ENCODE data around the gene IFIT5. TPM values are rescaled to one million over a fixed set of nuclear protein-coding genes. Genes with fewer than 3 reads are reported as not detected.
"Not testable (repeated sequence)": the region's sequence is repeated elsewhere in the genome, so short reads cannot be mapped to it uniquely, and the experiment has no call there.

Gene IFIT5
- total and polyA plus RNA-seq, 2 donors: 12.3 to 34.9 TPM

GRCh38 chr10:89388806-89389205 is 25.6 kb upstream of the IFIT5 start:
- H3K27ac ChIP-seq (ENCODE audit: low read depth): no peak overlapping the region
- no peak for DNase-seq (ENCODE audit: extremely low spot score)
- WGBS: 58% methylated on average over 2 of the region's 2 CpGs
- no peak overlapping the region for H3K4me3 ChIP-seq (ENCODE audit: low read depth, low read length)
- no peaks in the 10 kb centered on the region for H3K36me3 ChIP-seq (ENCODE audit: insufficient read depth)
- no peaks in the 10 kb centered on the region for H3K4me1 ChIP-seq (ENCODE audit: insufficient read depth)

- Histone ChIP-seq H3K4me1 (ENCODE audit: insufficient read depth) (no peaks in the 10 kb centered on the region), H3K36me3 (ENCODE audit: insufficient read depth) (no peaks in the 10 kb centered on the region), H3K4me3 (ENCODE audit: low read depth, low read length) (no peak overlapping the region), H3K27ac (ENCODE audit: low read depth) (no peak overlapping the region)
- no peak for DNase-seq (ENCODE audit: extremely low spot score)
- WGBS: 91% methylated on average over 1 of the region's 1 CpG
Measured at GRCh38 chr10:89389254-89389653, 25.1 kb upstream of the IFIT5 start.

DNA sequence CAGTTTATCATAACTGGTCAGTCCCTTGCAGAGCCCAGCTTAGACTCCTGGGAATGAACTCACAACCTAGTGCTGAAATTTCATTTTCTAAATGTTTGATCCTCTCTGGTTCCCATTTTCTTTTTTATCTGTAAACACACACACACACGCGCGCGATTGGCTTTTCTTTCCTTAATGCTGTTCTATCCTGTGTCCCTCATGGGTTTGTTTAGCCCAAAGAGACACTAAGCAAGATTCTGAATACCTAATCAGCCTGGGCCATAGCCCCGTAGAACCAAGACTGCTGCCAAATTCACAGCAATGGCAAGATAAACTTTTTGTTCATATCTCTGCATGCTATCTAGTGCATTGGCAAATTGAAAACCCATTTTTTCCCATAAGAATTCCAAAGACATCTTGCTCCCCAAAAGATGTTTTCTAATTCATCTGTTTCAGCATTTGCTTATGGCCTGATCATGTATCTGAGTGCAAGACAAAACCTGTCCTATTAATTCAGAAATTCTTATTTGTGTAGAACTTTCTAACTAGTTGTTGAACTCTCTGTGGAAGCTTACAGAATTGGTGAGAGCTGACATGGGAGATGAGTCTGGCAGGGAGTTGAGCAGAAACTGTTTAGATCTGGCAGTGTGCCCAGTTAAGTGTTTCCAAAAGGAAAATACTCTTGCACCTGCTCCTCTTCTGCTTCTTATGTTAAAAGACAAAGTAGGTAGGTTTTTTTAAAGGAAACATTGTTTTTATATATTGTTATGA is 23.7 kb upstream of the IFIT5 start:
- Histone ChIP-seq H3K36me3 (ENCODE audit: insufficient read depth) (no peaks in the 10 kb centered on the region), H3K4me3 (ENCODE audit: low read depth, low read length) (no peak overlapping the region), H3K4me1 (ENCODE audit: insufficient read depth) (no peaks in the 10 kb centered on the region), H3K27ac (ENCODE audit: low read depth) (no peak overlapping the region)
- WGBS: 63% methylated on average over 5 of the region's 5 CpGs
- no peak for DNase-seq (ENCODE audit: extremely low spot score)

DNA sequence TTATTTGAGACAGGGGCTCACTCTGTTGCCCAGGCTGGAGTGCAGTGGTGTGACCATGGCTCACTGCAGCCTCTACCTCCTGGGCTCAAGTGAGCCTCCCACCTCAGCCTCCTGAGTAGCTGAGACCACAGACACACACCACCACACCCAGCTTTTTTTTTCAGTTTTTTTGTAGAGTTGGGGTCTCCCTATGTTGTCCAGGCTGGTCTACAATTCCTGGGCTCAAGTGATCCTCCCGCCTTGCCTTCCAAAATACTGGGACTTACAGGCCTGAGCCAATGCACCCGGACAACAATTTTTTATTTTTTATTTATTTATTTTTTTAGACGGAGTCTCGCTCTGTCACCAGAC is 23.2 kb upstream of the IFIT5 start:
- 98% methylated on average over 4 of the region's 4 CpGs for WGBS
- not testable (repeated sequence) for DNase-seq (ENCODE audit: extremely low spot score); H3K36me3 ChIP-seq (ENCODE audit: insufficient read depth); H3K4me3 ChIP-seq (ENCODE audit: low read depth, low read length); H3K4me1 ChIP-seq (ENCODE audit: insufficient read depth); H3K27ac ChIP-seq (ENCODE audit: low read depth)

GRCh38 chr10:89391907-89392756 is 22.2 kb upstream of the IFIT5 start, which contains the start of gene IFIT1:
Gene IFIT1, plus strand, starts transcription at chr10:89392623. Its CDS starts 90 bp downstream, at chr10:89392713.
- WGBS: 4% methylated on average over 8 of the region's 8 CpGs
- Histone ChIP-seq H3K36me3 (ENCODE audit: insufficient read depth) (no peaks in the 10 kb centered on the region), H3K4me1 (ENCODE audit: insufficient read depth) (no peaks in the 10 kb centered on the region), H3K27ac (ENCODE audit: low read depth) (peak within 1 kb of the TSS; percentile 23), H3K4me3 (ENCODE audit: low read depth, low read length) (peak within 1 kb of the TSS; percentile 55)
- DNase-seq (ENCODE audit: extremely low spot score): peak; percentile 80

GRCh38 chr10:89392974-89393373 is 21.4 kb upstream of the IFIT5 start:
- 5% methylated on average over 2 of the region's 2 CpGs for WGBS
- no peak for DNase-seq (ENCODE audit: extremely low spot score)
- Histone ChIP-seq H3K4me1 (ENCODE audit: insufficient read depth) (no peaks in the 10 kb centered on the region), H3K4me3 (ENCODE audit: low read depth, low read length) (peak overlapping the region; percentile 55), H3K36me3 (ENCODE audit: insufficient read depth) (no peaks in the 10 kb centered on the region), H3K27ac (ENCODE audit: low read depth) (no peak overlapping the region)

GRCh38 chr10:89393898-89394297 is 20.5 kb upstream of the IFIT5 start:
- Histone ChIP-seq H3K36me3 (ENCODE audit: insufficient read depth) (no peaks in the 10 kb centered on the region), H3K4me1 (ENCODE audit: insufficient read depth) (no peaks in the 10 kb centered on the region), H3K27ac (ENCODE audit: low read depth) (no peak overlapping the region), H3K4me3 (ENCODE audit: low read depth, low read length) (no peak overlapping the region)
- DNase-seq (ENCODE audit: extremely low spot score): no peak
- WGBS: 54% methylated on average over 3 of the region's 3 CpGs

DNA sequence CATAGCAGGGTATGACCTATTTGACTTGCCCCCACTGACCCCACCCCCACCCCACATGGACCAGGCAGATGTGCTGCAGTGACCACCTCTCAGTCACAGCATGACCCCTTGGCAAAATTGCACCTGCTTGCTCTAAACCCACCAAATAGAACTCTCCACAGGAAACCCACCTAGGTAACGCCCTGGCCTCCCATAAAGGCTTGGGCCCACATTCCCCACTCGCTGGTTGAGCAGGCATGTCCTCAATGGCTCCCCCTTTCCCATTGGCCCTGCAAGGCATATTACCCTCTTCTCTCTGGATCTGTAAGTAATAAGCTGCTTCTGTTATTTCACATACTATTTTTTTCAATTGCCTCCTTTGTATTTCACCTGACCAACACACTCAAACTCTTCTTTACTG is 19.2 kb upstream of the IFIT5 start:
- Histone ChIP-seq H3K27ac (ENCODE audit: low read depth) (no peak overlapping the region), H3K4me1 (ENCODE audit: insufficient read depth) (no peaks in the 10 kb centered on the region), H3K36me3 (ENCODE audit: insufficient read depth) (no peaks in the 10 kb centered on the region), H3K4me3 (ENCODE audit: low read depth, low read length) (no peak overlapping the region)
- 95% methylated on average over 2 of the region's 2 CpGs for WGBS
- DNase-seq (ENCODE audit: extremely low spot score): no peak

DNA sequence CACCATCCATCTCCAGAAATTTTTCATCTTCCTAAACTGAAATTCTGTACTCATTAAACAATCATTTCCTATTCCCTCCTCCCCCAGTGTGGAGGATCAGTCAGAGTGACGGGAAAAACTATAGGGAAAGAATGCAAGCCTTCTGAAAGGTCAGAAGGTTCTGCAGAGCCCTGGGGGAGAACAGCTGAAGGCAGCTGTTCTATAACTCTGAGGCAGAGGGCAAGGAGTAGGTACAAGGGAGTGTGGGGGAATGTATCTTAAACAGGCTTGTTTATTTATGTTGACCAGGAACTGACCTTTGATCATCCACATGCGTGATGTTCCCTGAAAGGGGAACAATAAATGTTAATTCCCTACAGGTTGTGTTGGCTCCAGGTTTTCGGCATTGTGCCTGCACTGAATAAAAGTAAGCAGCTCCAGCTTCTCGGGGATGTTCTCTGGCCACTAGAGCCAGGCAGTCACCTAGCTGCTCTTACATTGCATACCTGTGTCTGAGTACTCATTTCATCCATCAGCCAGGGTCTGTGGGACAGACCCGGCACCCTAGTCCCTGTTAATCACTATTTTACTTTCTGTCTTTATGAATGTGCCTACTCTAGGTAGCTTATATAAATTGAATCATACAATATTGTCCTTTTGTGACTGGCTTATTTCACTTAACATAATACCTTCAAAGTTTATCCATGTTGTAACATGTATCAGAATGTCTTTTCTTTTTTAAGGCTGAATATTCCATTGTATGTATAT is 16.2 kb upstream of the IFIT5 start:
- Histone ChIP-seq H3K4me1 (ENCODE audit: insufficient read depth) (no peaks in the 10 kb centered on the region), H3K4me3 (ENCODE audit: low read depth, low read length) (no peak overlapping the region), H3K27ac (ENCODE audit: low read depth) (no peak overlapping the region), H3K36me3 (ENCODE audit: insufficient read depth) (no peaks in the 10 kb centered on the region)
- 66% methylated on average over 5 of the region's 5 CpGs for WGBS
- DNase-seq (ENCODE audit: extremely low spot score): no peak

DNA sequence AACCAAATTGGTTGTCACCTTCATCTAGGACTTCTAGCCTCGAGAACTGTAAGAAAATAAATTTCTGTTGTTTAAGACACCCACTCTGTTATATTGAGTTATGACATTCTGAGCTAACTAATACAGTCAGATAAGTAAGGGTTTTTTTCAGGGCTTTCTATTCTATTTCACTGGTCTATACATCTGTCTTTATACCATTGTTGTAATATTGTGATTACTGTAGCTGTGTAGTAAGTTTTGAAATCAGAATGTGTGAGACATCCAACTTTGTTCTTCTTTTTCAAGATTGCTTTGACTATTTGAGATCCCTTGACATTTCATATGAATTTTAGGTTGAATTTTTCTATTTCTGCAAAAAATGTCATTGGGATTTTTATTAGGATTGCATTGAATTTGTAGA is 14.4 kb upstream of the IFIT5 start:
- DNase-seq (ENCODE audit: extremely low spot score): no peak
- 89% methylated on average over 1 of the region's 1 CpG for WGBS
- Histone ChIP-seq H3K27ac (ENCODE audit: low read depth) (no peak overlapping the region), H3K4me3 (ENCODE audit: low read depth, low read length) (no peak overlapping the region), H3K36me3 (ENCODE audit: insufficient read depth) (no peaks in the 10 kb centered on the region), H3K4me1 (ENCODE audit: insufficient read depth) (no peaks in the 10 kb centered on the region)

- H3K4me3 ChIP-seq (ENCODE audit: low read depth, low read length): no peak overlapping the region
- no peak for DNase-seq (ENCODE audit: extremely low spot score)
- no peaks in the 10 kb centered on the region for H3K4me1 ChIP-seq (ENCODE audit: insufficient read depth)
- H3K36me3 ChIP-seq (ENCODE audit: insufficient read depth): no peaks in the 10 kb centered on the region
- 92% methylated on average over 2 of the region's 2 CpGs for whole genome bisulfite sequencing
- no peak overlapping the region for H3K27ac ChIP-seq (ENCODE audit: low read depth)
Measured at GRCh38 chr10:89403043-89403442, 11.3 kb upstream of the IFIT5 start.

- no peaks in the 10 kb centered on the region for H3K4me1 ChIP-seq (ENCODE audit: insufficient read depth)
- WGBS: 89% methylated on average over 11 of the region's 11 CpGs
- no peak for DNase-seq (ENCODE audit: extremely low spot score)
- H3K36me3 ChIP-seq (ENCODE audit: insufficient read depth): no peaks in the 10 kb centered on the region
- no peak overlapping the region for H3K27ac ChIP-seq (ENCODE audit: low read depth)
- H3K4me3 ChIP-seq (ENCODE audit: low read depth, low read length): no peak overlapping the region
Measured at GRCh38 chr10:89404104-89405047, 10.0 kb upstream of the IFIT5 start.

GRCh38 chr10:89406178-89406577 is 8.2 kb upstream of the IFIT5 start:
- WGBS: 94% methylated on average over 9 of the region's 9 CpGs
- not testable (repeated sequence) for DNase-seq (ENCODE audit: extremely low spot score); H3K4me3 ChIP-seq (ENCODE audit: low read depth, low read length); H3K27ac ChIP-seq (ENCODE audit: low read depth); H3K4me1 ChIP-seq (ENCODE audit: insufficient read depth); H3K36me3 ChIP-seq (ENCODE audit: insufficient read depth)

Data from urinary bladder (tissue), 4 donors.